GM19324 (cell line): Measurements from ENCODE around the gene ENDOD1.

Experiments used
- ATAC-seq: cut with Tn5 transposase; IDR thresholded peaks from one replicate; pipeline ENCODE4 v1.9.1; 2021; ENCODE audit warnings: mild to moderate bottlenecking, moderate library complexity; ENCODE audit not compliant: unreplicated experiment, low FRiP score

Gene ENDOD1

GRCh38 chr11:95156916-95157541, 67.4 kb downstream of the ENDOD1 start:
- ATAC-seq = no peak

GRCh38 chr11:95157824-95158223, 68.2 kb downstream of the ENDOD1 start:
- ATAC-seq = no peak

- no peak for ATAC-seq
Observed at GRCh38 chr11:95161248-95161647, 71.6 kb downstream of the ENDOD1 start.

DNA sequence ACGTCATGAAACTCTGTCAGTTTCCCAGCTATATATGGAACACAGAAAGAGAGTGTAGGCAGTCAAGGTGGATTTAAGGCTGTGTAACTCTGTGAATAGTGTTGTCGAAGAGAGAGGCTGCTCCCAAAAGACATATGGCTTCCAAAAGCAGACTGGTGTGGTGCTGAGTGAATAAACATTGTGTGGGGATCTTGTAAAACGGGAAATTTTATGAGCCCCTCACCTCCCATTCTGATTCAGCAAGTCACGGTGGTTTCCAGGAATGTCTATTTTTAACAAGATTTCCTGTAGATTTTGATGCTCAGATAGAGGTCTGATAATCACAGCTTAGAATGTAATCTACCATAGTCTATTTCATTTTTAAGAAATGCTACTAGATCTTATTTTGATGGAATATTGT, 73.5 kb downstream of the ENDOD1 start:
- ATAC-seq = no peak

DNA sequence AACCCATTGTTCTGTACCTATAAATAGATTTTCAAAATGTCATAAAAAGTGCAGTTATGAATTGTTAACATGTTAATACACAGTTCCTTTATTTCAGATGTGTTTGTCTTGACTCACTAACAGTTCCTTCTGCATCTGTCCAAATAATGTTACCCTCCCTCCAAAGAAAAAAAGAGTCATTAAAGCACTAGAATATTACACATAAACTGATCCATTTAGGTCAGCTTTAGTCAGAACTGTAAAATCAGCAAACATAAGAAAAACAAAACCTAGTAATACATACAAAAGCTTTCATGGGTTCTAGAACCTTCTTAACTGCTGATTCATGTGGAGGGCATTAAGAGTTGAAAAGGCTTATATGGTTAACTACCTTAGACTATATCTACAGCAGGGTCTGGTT, 76.0 kb downstream of the ENDOD1 start:
- ATAC-seq = no peak

DNA sequence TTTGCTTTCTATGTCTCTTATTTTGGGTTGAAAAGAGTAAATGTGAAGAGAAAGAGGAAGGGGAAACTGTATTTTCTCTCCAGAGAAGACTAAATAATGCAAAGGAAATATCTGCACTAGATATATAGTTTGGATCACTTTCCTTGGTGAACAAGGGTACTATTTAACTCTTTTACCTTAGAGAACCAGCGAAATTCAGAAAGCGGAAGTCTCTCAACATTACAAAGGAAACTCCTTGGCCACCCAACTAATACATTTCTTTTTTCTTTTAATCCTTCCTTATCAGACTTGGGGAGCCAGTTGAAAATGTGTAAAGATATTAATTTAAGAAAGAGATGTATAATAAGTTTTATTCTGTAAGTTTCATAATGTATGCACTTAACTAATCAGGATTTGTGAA, 77.1 kb downstream of the ENDOD1 start:
- ATAC-seq = no peak

DNA sequence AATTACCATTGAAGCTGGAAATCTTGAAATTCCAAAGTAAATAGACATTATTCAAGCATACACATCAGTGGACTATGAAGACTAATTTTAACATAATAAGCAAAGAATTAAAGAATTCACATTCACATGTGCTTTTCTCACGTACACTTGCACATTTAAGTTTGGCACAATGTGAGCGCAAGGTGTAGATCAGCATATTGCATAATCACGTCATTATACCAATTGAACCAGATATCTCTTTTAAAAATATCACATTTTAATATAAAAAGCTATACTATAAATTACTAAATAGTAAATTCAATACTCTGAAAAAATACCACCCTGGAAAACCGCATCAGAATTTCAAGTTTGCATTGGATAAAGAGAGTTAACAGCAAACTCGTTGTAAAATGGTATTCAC, 80.6 kb downstream of the ENDOD1 start:
- no peak for ATAC-seq

- ATAC-seq = no peak
Observed at GRCh38 chr11:95175818-95176380, 86.3 kb downstream of the ENDOD1 start.
